ENCODE results near the gene EMILIN2.
A peak's percentile ranks its signal among the peaks of the same experiment; 100 is the strongest.
"Not testable (repeated sequence)": the region's sequence is repeated elsewhere in the genome, so short reads cannot be mapped to it uniquely, and the experiment has no call there.

EMILIN2 gene

DNA sequence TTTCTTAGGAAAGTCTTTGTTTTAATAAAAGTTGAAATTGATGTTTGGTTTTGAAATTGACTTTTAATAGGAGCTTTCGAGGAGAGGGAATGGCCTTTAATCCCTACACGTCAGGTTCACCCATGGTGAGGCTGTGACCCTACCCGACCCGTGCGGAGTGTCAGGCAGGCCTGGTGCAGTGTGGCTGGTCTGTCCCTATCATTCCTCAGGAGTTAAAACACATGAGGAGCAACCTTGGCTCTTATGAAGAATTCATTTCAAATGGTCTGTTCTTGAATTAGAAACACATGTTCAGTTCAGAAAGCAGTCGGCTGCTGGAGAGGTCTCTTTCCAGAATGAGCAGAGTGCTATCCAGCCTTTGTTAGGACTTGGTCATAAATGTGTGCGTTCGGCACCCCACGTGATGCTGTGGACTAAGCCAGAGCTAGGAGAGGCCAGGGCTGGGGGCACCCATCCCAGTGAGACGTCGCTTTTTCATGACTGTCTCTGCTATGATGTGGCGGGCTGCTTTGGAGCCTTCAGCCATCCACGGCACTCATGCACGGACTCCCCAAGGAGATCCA is 54.7 kb downstream of the EMILIN2 start:
- no peak for DNase-seq

- DNase-seq, result no peak
These were observed 55.5 kb downstream of the EMILIN2 start for GRCh38 chr18:2902327-2902726.

GRCh38 chr18:2903006-2903405 is 56.2 kb downstream of the EMILIN2 start:
- DNase-seq, result peak in 1 of 2 donors; percentile 38

- DNase-seq, result peak; percentile 73 to 78
These were observed 59.3 kb downstream of the EMILIN2 start for GRCh38 chr18:2905854-2906703.

- no peak for DNase-seq
These were observed 60.1 kb downstream of the EMILIN2 start for GRCh38 chr18:2906704-2907549.

- DNase-seq, result peak; percentile 33 to 47
These were observed 60.8 kb downstream of the EMILIN2 start for GRCh38 chr18:2907550-2908135.

DNA sequence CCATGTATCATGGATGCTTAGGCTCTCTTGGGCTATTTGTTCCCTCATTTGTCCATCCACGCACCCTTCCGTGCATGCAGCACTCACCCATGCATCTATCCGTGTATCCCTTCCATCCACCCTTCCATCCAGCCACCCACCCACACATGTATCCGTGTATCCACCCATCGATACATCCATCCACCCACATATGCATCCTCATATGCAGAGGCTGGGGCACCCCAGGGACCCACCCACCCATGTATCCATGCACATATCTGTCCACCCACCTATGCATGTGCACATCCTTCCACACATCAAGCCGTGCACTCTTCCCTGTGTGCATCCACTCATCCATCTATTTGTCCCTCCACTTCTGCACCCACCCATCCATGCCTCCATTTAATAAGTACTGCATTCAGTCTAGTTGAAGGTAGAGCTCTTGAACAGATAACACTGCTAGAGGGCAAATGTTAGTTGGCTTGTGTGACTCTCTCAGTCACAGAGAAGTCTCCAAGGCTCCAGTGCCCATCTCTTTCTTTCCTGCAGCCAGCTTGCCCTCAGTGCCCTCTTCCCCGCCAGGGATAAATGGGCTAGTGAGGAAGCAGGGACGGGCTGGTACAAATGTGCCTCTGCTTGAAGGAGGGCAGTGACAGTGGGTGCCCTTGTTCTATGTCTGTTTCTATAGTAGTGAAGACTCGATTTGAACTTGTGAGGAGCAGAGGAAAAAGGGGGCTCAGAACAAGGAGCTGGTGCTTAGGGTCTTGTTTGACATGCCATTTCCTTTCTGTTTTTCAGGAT is 61.5 kb downstream of the EMILIN2 start:
- no peak for DNase-seq

DNA sequence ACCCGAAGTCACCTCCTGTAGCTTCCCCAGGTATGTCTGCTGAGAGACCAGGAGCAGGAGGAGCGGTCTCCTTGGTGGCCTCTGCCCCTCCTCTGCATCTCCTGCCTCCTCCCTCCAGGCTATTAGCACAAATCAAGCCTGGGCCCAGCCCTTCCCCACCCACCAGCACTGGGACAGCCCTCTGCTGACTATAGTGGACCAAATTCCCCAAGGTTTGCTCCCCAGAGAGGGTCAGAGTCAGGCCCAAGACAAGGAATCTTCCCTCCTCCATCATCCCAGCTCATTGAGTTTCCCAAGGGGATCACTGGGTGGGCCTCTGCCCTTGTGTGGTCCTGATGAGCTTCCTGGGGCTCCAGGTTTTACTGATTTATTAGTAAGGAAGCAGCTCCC is 62.1 kb downstream of the EMILIN2 start:
- no peak for DNase-seq

DNA sequence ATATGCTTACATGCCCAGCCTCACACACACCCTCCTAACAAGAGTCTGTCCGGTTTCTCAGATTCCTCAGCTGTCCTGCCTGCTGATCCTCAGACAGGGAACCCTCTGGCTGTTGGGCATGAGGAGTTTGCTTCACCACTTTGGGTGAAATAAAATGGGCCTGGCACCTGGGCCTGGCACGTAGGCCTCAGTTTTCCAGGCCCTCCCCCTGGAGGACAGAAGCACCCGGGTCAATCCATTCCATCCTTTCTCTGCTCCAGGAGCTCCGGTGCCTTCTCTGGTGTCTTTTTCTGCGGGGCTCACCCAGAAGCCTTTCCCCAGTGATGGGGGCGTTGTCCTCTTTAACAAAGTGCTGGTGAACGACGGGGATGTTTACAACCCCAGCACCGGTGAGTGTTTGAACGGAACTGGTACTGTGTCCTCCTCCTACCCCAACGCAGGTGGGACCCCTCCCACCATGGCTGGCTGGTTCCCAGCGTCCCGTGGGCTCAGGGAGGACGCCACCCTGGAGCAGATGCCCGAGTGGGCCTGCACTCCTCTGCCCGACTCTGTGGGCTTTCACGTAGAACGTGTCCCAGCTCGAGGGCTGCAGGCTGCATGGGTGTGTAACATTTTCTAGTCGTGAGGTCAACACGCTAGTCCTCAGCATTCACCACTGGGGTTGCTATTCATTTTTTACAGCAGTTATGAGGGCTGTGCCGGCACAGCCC is 62.8 kb downstream of the EMILIN2 start:
- no peak for DNase-seq

GRCh38 chr18:2910261-2910660 is 63.5 kb downstream of the EMILIN2 start:
- no peak for DNase-seq

GRCh38 chr18:2910751-2911425 is 64.1 kb downstream of the EMILIN2 start:
- DNase-seq, result no peak

DNA sequence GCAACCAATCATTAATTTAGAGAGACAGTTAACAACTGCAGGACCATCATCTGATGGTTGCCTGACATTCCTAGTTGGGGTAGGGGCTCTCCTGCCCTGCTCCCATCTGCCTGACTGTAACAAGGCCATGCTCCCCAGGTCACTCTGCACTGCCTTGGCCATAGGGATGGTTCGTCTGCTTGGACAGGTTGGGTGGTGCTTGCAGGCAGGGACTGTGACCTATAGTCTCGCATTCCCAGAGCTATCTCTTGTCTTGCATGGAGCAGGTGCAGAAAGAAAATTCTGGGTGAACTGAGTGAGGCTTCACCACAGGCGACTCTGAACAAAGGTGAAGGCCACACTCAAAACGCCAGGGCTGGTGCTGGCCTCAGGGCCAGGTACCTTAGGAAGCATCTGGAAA is 64.7 kb downstream of the EMILIN2 start:
- no peak for DNase-seq

GRCh38 chr18:2912357-2913299 is 65.8 kb downstream of the EMILIN2 start:
- DNase-seq, result no peak

- DNase-seq, result no peak
These were observed 66.7 kb downstream of the EMILIN2 start for GRCh38 chr18:2913398-2914005.

DNA sequence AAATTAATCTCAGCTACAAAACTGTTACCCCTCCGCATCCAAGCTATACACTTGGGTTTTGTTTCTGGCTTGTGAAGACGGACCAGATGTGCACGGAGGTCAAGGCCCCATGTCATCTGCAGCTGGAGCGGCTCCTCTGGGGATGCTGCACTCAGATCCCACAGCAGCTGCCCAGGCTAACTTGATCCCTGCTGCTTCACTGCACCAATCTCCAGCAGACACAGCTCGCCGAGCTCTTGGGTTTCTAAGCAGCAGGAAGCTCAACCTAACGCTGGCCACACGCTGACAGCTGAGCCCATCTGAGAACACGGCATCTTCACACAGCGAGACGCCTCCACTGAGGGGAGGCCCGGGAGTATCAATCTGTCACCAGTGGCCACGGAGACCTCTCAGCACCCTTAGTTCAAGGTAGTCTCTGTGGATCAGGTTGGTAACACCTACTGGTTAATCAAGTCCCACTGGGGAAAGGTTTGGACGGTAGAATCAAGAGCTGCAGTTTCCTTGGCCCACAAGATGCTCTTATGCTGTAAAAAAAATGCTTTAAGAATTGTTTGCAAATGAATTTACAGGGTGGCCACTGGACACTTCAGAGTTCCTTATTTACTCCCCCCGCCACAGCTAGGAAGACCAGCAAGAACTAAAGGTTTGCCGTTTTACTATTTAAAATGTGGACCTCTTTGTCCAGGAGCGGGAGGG is 67.5 kb downstream of the EMILIN2 start:
- no peak for DNase-seq

GRCh38 chr18:2914881-2915240 is 68.1 kb downstream of the EMILIN2 start:
- DNase-seq, result no peak

- not testable (repeated sequence) for DNase-seq
These were observed 68.7 kb downstream of the EMILIN2 start for GRCh38 chr18:2915486-2915885.

GRCh38 chr18:2916184-2916583 is 69.4 kb downstream of the EMILIN2 start:
- no peak for DNase-seq

Measured in inflammatory macrophage treated with lipopolysaccharide for 1 hour (primary cell).